ENCODE results near the gene PLCD3.
"Not testable (repeated sequence)": the region's sequence is repeated elsewhere in the genome, so short reads cannot be mapped to it uniquely, and the experiment has no call there.

Gene PLCD3

GRCh38 chr17:45127548-45128300 lies 4.6 kb downstream of the PLCD3 start:
- TF ChIP-seq CTCF (IDR thresholded peaks at IDR 0.05; ENCODE audit: borderline replicate concordance, insufficient read depth, low read depth, low read length), result no peak
- H3K4me3 ChIP-seq (ENCODE audit: low read depth, low read length), result no peak overlapping the region

- H3K4me3 ChIP-seq (ENCODE audit: low read depth, low read length), result no peak overlapping the region
- no peak for TF ChIP-seq CTCF (IDR thresholded peaks at IDR 0.05; ENCODE audit: borderline replicate concordance, insufficient read depth, low read depth, low read length)
These were observed 5.1 kb downstream of the PLCD3 start for GRCh38 chr17:45127207-45127547.

GRCh38 chr17:45125509-45125908 lies 6.8 kb downstream of the PLCD3 start:
- no peak overlapping the region for H3K4me3 ChIP-seq (ENCODE audit: low read depth, low read length)
- TF ChIP-seq CTCF (IDR thresholded peaks at IDR 0.05; ENCODE audit: borderline replicate concordance, insufficient read depth, low read depth, low read length), result no peak

GRCh38 chr17:45124797-45125122 lies 7.6 kb downstream of the PLCD3 start:
- H3K4me3 ChIP-seq (ENCODE audit: low read depth, low read length), result not testable (repeated sequence)

GRCh38 chr17:45123930-45124796 lies 8.2 kb downstream of the PLCD3 start:
- no peak overlapping the region for H3K4me3 ChIP-seq (ENCODE audit: low read depth, low read length)
- no peak for TF ChIP-seq CTCF (IDR thresholded peaks at IDR 0.05; ENCODE audit: borderline replicate concordance, insufficient read depth, low read depth, low read length)

GRCh38 chr17:45123076-45123770 lies 9.1 kb downstream of the PLCD3 start:
- no peak overlapping the region for H3K4me3 ChIP-seq (ENCODE audit: low read depth, low read length)
- no peak for TF ChIP-seq CTCF (IDR thresholded peaks at IDR 0.05; ENCODE audit: borderline replicate concordance, insufficient read depth, low read depth, low read length)

- no peak overlapping the region for H3K4me3 ChIP-seq (ENCODE audit: low read depth, low read length)
- no peak for TF ChIP-seq CTCF (IDR thresholded peaks at IDR 0.05; ENCODE audit: borderline replicate concordance, insufficient read depth, low read depth, low read length)
These were observed 11.3 kb downstream of the PLCD3 start for GRCh38 chr17:45121055-45121454.

Data from GM12875 (cell line).